Mucosa of descending colon (tissue), 3 donors: ENCODE data around the gene SLC38A3. TPM values are rescaled to one million over a fixed set of nuclear protein-coding genes. Genes with fewer than 3 reads are reported as not detected.

Source experiments
- ATAC-seq: fragments of 200-7000 bp; cut with Tn5 transposase; one replicate; pipeline ENCODE4 v1.9.1; 2020; ENCODE audit warnings: mild to moderate bottlenecking, moderate library complexity
- DNase-seq, 3 donors: peaks; one replicate each; pipeline ENCODE4 v3.0.0-alpha.2; 2020
- H3K36me3 ChIP-seq: fragments of 200-600 bp; one replicate; pipeline ENCODE4 v1.8.0; 2021; ENCODE audit warnings: low read depth, mild to moderate bottlenecking
- H3K4me1 ChIP-seq: fragments of 200-600 bp; one replicate; pipeline ENCODE4 v1.8.0; 2021; ENCODE audit warnings: low read depth, mild to moderate bottlenecking
- H3K4me3 ChIP-seq: fragments of 200-600 bp; one replicate; pipeline ENCODE4 v1.8.0; 2021; ENCODE audit warnings: mild to moderate bottlenecking
- H3K9me3 ChIP-seq: fragments of 200-600 bp; one replicate; pipeline ENCODE4 v1.8.0; 2021; ENCODE audit warnings: mild to moderate bottlenecking
- intact Hi-C, 2 donors: fragments of 100-400 bp; cut with DNase I in 1 of 2; cut with micrococcal nuclease in 1 of 2; formaldehyde crosslinking; loops; one replicate each; pipeline versions ENCODE4 v1.11.0 to v1.11.1; 2022; cut with DNase I, micrococcal nuclease
- total RNA-seq, 3 donors: library from RNA; stranded (reverse); fragmentation: NEBNext Ultra II Directional in 2 of 3; extraction: Animal tissue kit (Norgen Biotek cat#: 25700) in 2 of 3; gene quantifications; one replicate each; pipeline versions ENCODE4 v1.2.1 to v1.2.4, GENCODE V29; 2021 to 2023
- TF ChIP-seq, protein P1 (sequence below): fragments of 200-600 bp; IDR thresholded peaks from one replicate; pipeline ENCODE4 v1.8.0; 2022; ENCODE audit warnings: antibody characterized with exemption, mild to moderate bottlenecking
- donor health status: DM: no; HTN: no; CAD: no; lungs with moderate emphysema.
- donor health status: DM: no; HTN: no; CAD: no.
- donor health status: DM: no; HTN: yes; CAD: no.

The SLC38A3 gene
- total RNA-seq, 3 donors from 2014 or later = 0.29 to 0.32 TPM; not detected in 1

DNA sequence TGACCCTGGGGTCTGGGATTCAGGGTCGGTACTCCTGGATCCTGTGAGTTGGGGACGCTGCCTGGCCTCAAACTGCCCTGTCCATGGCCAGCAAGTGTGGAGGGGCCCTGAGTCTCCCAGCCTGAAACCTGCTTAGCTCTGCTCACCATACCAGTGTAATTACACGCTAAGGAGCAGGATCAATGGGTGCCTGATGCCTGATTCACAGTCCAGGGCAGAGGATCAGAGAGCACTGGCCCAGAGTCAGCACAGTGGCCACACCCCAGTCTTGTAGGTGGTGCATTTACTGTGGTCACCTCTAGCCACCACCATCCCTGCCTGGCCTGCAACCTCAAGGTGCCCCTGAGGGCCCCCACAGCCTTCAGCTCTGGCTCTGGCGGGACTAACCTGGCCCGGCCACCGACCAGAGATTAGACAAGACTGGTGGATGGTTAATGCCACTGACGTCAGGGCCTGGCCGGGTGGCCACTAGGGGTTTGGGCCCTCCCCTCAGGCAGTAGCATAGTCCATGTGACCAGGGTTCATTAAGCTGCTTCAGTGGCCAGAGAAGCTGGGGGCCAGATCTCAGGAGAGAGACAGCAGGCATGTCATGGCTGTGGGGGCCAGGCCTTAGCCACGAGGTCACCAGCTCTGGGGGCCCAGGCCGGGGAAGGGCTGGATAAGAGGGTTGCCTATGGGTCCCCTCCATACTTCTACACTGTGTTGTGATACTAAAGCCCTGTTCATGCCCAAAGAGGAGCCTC is 3.3 kb upstream of the SLC38A3 start:
- Histone ChIP-seq H3K4me3 (no peak overlapping the region), H3K9me3 (no peaks in the 10 kb centered on the region), H3K4me1 (peaks cover 11% of the 10 kb centered on the region), H3K36me3 (no peaks in the 10 kb centered on the region)
- intact Hi-C loops = no loop called here
- TF ChIP-seq, protein P1, sequence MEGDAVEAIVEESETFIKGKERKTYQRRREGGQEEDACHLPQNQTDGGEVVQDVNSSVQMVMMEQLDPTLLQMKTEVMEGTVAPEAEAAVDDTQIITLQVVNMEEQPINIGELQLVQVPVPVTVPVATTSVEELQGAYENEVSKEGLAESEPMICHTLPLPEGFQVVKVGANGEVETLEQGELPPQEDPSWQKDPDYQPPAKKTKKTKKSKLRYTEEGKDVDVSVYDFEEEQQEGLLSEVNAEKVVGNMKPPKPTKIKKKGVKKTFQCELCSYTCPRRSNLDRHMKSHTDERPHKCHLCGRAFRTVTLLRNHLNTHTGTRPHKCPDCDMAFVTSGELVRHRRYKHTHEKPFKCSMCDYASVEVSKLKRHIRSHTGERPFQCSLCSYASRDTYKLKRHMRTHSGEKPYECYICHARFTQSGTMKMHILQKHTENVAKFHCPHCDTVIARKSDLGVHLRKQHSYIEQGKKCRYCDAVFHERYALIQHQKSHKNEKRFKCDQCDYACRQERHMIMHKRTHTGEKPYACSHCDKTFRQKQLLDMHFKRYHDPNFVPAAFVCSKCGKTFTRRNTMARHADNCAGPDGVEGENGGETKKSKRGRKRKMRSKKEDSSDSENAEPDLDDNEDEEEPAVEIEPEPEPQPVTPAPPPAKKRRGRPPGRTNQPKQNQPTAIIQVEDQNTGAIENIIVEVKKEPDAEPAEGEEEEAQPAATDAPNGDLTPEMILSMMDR = no peak
- ATAC-seq = peak; percentile 16
- no peak for DNase-seq

DNA sequence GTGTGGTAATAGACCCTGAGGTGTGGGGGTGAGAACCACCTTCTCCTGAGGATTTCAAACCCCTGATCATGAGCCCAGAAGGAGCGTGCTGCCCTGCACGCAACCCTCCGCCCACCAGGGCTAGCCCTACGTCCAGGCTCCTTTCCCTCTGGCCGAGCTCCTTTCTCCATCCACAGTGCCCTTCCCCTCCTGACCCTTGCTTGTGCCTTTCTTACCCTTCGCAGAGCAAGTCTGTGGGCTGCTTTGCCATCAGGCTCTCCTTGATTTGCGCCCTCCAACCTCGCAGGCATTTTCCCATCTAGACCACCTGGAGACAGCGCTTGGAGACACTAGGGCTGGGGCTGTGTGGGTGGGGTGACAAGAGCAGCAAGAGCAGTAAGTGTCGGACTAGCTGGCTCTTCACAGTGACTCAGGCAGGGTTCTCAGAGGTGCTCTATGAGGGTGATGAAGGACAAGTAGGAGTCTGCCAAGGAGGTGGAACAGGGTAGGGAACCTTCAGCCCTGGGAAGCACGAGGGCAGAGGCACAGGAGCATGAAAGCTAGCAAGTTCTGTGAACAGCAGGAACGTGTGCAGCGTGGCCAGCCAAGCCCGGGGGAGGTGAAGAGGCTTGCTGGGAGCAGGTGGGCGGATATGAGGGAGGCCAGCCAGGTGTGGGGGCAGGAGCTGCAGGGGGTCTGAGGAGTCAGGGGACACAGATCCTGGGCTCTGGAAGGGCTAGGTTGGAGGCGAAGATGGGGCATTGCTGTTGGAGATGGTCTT is 2.5 kb upstream of the SLC38A3 start:
- Histone ChIP-seq H3K4me1 (peaks cover 11% of the 10 kb centered on the region), H3K9me3 (no peaks in the 10 kb centered on the region), H3K36me3 (no peaks in the 10 kb centered on the region), H3K4me3 (no peak overlapping the region)
- TF ChIP-seq, protein P1 = no peak
- DNase-seq = no peak
- no peak for ATAC-seq
- intact Hi-C loops = no loop called here

DNA sequence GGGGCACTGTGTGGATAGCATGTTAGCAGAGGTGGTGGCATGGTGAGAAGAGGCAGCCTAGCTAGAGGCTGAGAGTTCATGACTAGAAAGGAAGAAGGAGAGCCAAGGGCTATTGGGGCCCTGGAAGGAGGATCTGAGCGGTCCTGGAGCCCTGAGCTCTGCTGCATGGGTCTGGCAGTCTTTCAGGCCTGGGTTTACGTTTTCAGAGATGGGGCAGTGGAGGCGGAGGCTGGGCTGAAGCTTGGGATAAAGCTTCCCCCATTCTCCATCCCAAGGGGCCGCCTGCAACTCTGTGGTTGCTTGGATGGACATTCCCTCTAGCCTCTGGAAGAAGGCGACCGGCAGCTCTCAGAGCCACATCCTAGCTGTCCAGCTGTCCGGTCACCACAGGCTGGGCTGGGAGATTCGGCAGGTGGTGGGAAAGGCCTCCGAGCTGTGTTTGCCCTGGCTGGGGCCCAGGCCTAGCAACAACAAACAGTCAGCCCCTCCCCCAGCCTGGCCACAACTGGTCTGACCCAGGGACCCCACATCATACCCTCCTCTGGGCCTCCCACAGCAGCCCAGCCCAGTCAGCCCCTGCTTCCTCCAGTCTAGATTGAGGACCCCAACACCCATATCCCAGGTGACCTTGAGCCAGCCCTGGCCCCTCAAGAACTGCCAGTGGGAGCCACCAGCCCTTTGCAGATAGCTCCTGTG is 1.8 kb upstream of the SLC38A3 start:
- no peak for ATAC-seq
- TF ChIP-seq, protein P1 = no peak
- intact Hi-C loops = no loop called here

DNA sequence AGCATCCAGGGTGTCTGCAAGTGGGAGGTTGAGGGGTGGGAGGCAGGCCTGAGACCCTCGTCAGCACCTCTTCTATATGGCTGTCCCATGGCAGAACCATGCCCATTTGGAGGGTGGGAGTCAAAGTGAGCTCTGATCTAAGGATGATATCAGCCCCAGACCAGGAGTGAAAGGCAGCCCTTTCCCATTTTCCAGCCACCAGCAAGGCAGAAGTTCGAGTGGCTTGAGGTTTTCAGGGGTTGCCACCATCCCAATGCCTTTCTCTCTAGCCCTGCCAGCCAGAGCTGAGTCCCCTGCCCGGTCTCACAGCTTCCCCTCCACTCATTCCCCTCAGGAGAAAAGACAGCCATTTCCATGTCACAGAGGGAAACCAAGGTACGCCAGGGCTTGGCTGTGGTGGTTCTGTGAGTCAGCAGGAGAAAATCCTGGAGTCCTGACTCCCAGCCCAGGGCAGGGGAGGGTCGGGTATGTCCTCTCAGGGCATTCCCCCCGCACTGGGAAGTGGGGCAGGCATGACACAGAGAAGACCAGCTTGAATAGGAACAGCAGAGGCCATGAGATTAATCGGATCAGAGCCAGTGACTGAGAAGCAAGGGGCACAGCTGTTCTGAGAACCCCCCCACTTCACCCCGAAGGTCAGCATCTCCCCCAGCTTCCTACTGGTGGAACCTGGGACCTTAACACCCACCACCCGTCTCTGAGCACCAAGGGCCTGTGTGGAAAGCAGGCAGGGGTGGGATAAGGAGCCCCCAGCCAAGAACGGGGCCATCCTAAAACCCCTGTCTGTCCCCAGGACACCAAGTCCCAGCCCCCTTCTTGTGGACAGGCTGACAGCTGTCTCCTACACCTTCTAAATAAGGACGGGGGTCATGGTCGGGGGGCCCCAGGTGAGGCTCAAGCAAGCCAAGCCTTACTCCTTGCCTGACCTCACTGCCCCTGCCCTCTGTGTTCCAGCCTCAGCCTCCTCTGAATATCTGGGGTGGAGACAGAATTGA is 965 bp upstream of the SLC38A3 start:
- no peaks in the 10 kb centered on the region for H3K9me3 ChIP-seq
- DNase-seq = no peak
- H3K4me3 ChIP-seq = no peak overlapping the region
- H3K36me3 ChIP-seq = no peaks in the 10 kb centered on the region
- ATAC-seq = no peak
- H3K4me1 ChIP-seq = peaks cover 11% of the 10 kb centered on the region
- TF ChIP-seq, protein P1 = no peak
- intact Hi-C loops = no loop called here

More for the DNA sequence above, 1.8 kb upstream of the SLC38A3 start:
- Histone ChIP-seq H3K4me3 (no peak overlapping the region), H3K36me3 (no peaks in the 10 kb centered on the region), H3K4me1 (peaks cover 11% of the 10 kb centered on the region), H3K9me3 (no peaks in the 10 kb centered on the region)
- DNase-seq = no peak
